Stomach (tissue), 9 donors: ENCODE results near the gene SUN1. TPM values are rescaled to one million over a fixed set of nuclear protein-coding genes. Genes with fewer than 3 reads are reported as not detected.

Experiments used
- DNase-seq, 2 donors: peaks; one replicate each; pipeline versions ENCODE4 v3.0.0 to v3.0.0-alpha.2; 2013 to 2019
- H3K27ac ChIP-seq, 5 donors: fragments of 200-600 bp in 4 of 5; sonication (generic) in 4 of 5; one replicate each; pipeline ENCODE4 v1.5.1; 2013 to 2019; ENCODE audit warnings: mild to moderate bottlenecking in 1 of 5, moderate library complexity in 1 of 5
- H3K27me3 ChIP-seq, 3 donors: fragments of 200-600 bp; sonication (generic); one replicate each; pipeline ENCODE4 v1.5.1; 2017 to 2019; ENCODE audit warnings: mixed run types in 1 of 3
- H3K36me3 ChIP-seq, 4 donors: fragments of 200-600 bp; sonication (generic); 1 replicate in 3 of 4; 2 replicates in 1 of 4; pipeline ENCODE4 v1.5.1; 2016 to 2019
- H3K4me1 ChIP-seq, 4 donors: fragments of 200-600 bp; sonication (generic); one replicate each; pipeline ENCODE4 v1.5.1; 2016 to 2019
- H3K4me3 ChIP-seq, 4 donors: fragments of 200-600 bp; sonication (generic) in 3 of 4; one replicate each; pipeline ENCODE4 v1.5.1; 2016 to 2019; ENCODE audit warnings: mild to moderate bottlenecking in 1 of 4
- H3K9me3 ChIP-seq, 4 donors: fragments of 200-600 bp; sonication (generic); one replicate each; pipeline ENCODE4 v1.5.1; 2016 to 2019
- CTCF ChIP-seq, 7 experiments: fragments of 450-650 bp in 4 of 7; fragments of 200-600 bp in 3 of 7; sonication (generic) in 3 of 7; IDR thresholded peaks; one replicate each; pipeline ENCODE4 v1.5.1; 2016 to 2019; ENCODE audit warnings: antibody characterized with exemption in 7 of 7, control low read depth in 2 of 7, mild to moderate bottlenecking in 1 of 7
- EP300 ChIP-seq: sonication (generic); formaldehyde crosslinking; IDR thresholded peaks from one replicate; pipeline ENCODE4 v1.6.1; 2017; ENCODE audit warnings: antibody characterized with exemption
- POLR2A ChIP-seq, 4 donors: fragments of 450-650 bp; IDR thresholded peaks; one replicate each; pipeline ENCODE4 v1.6.1; 2016; ENCODE audit warnings: antibody characterized with exemption in 4 of 4, control low read depth in 2 of 4, mild to moderate bottlenecking in 1 of 4, moderate library complexity in 1 of 4
- POLR2AphosphoS5 ChIP-seq, 3 donors: sonication (generic); formaldehyde crosslinking; IDR thresholded peaks; one replicate each; pipeline ENCODE4 v1.6.1; 2016; ENCODE audit warnings: antibody characterized with exemption in 3 of 3
- WGBS, 5 donors: extraction: QIAGEN DNeasy Blood & Tissue Kit in 3 of 5; methylation state at CpG; one replicate each; pipeline versions ENCODE4 v1.1.5 to v1.1.7; 2013 to 2018; 5-methylcytosine and 5-hydroxymethylcytosine counted together
- intact Hi-C: fragments of 100-400 bp; cut with DNase I; formaldehyde crosslinking; loops from one replicate; pipeline ENCODE4 v1.15.1; 2023; ENCODE audit warnings: low total_unique reads
- polyA plus RNA-seq, 3 donors: library from polyadenylated mRNA; stranded (reverse); fragments of 200-250 nt; gene quantifications; one replicate each; pipeline ENCODE4 v1.2.3, GENCODE V29; 2013
- total RNA-seq, 5 donors: library from RNA; depleted of rRNA; stranded (reverse); fragments of >200 nt; gene quantifications; one replicate each; pipeline versions ENCODE4 v1.1.0 to v1.2.3, GENCODE V29; 2014 to 2016
- donor health status: healthy with polysubstance abuse.
- donor health status: Bipolar disorder and iron deficiency.
- donor health status: healthy.

The SUN1 gene
- total and polyA plus RNA-seq, 8 donors, result 15.9 to 242 (median 117) TPM

GRCh38 chr7:851204-851603, 18.9 kb downstream of the SUN1 start:
- WGBS, 5 donors, result 91 to 95% (median 92%) methylated on average over 14 of the region's 14 CpGs
- TF ChIP-seq POLR2A (IDR thresholded peaks at IDR 0.05), result no peak
- no peak for TF ChIP-seq POLR2AphosphoS5 (IDR thresholded peaks at IDR 0.05)
- no peak for TF ChIP-seq CTCF (IDR thresholded peaks at IDR 0.05)
- TF ChIP-seq EP300, result no peak
- Histone ChIP-seq H3K4me1 (no peaks in the 10 kb centered on the region), H3K36me3 (peaks cover 52 to 90% (median 81%) of the 10 kb centered on the region in 4 donors), H3K4me3 (no peak overlapping the region), H3K27ac (no peak overlapping the region), H3K9me3 (no peaks in the 10 kb centered on the region), H3K27me3 (no peaks in the 10 kb centered on the region)
- intact Hi-C loops, result no loop called here
- DNase-seq, result no peak

GRCh38 chr7:853366-854117, 21.3 kb downstream of the SUN1 start:
- Histone ChIP-seq H3K9me3 (no peaks in the 10 kb centered on the region), H3K27ac (no peak overlapping the region), H3K36me3 (peaks cover 74 to 100% (median 98%) of the 10 kb centered on the region in 4 donors), H3K27me3 (no peaks in the 10 kb centered on the region), H3K4me3 (no peak overlapping the region), H3K4me1 (no peaks in the 10 kb centered on the region)
- TF ChIP-seq CTCF (IDR thresholded peaks at IDR 0.05), result no peak
- TF ChIP-seq POLR2AphosphoS5 (IDR thresholded peaks at IDR 0.05), result no peak
- no peak for TF ChIP-seq POLR2A (IDR thresholded peaks at IDR 0.05)
- no peak for TF ChIP-seq EP300
- DNase-seq, result no peak
- intact Hi-C loops, result no loop called here
- 83 to 92% (median 90%) methylated on average over 29 to 33 of the region's 33 CpGs for WGBS, 5 donors

GRCh38 chr7:854118-854775, 22.0 kb downstream of the SUN1 start:
- no peak overlapping the region for H3K27ac ChIP-seq
- DNase-seq, result no peak
- TF ChIP-seq POLR2A (IDR thresholded peaks at IDR 0.05) (no peak), EP300 (no peak), POLR2AphosphoS5 (IDR thresholded peaks at IDR 0.05) (no peak), CTCF (IDR thresholded peaks at IDR 0.05) (no peak)
- intact Hi-C loops, result no loop called here
- peaks cover 76 to 100% (median 98%) of the 10 kb centered on the region in 4 donors for H3K36me3 ChIP-seq
- no peaks in the 10 kb centered on the region for H3K27me3 ChIP-seq
- no peak overlapping the region for H3K4me3 ChIP-seq
- H3K9me3 ChIP-seq, result no peaks in the 10 kb centered on the region
- H3K4me1 ChIP-seq, result peaks cover 0 to 7% (median 0%) of the 10 kb centered on the region in 4 donors
- 91 to 94% (median 93%) methylated on average over 32 of the region's 32 CpGs for WGBS, 5 donors

- Histone ChIP-seq H3K9me3 (no peaks in the 10 kb centered on the region), H3K4me3 (no peak overlapping the region), H3K36me3 (peaks cover 74 to 100% (median 100%) of the 10 kb centered on the region in 4 donors), H3K4me1 (peaks cover 0 to 14% (median 2%) of the 10 kb centered on the region in 4 donors), H3K27me3 (no peaks in the 10 kb centered on the region), H3K27ac (no peak overlapping the region)
- whole genome bisulfite sequencing, 5 donors, result 89 to 91% (median 91%) methylated on average over 16 to 29 of the region's 29 CpGs
- DNase-seq, result no peak
- intact Hi-C loops, result no loop called here
- TF ChIP-seq EP300 (no peak), CTCF (IDR thresholded peaks at IDR 0.05) (no peak), POLR2A (IDR thresholded peaks at IDR 0.05) (no peak), POLR2AphosphoS5 (IDR thresholded peaks at IDR 0.05) (no peak)
Observed at GRCh38 chr7:855686-856369, 23.6 kb downstream of the SUN1 start.
